Measurements from ENCODE around the gene TTC3. TPM values are rescaled to one million over a fixed set of nuclear protein-coding genes. Genes with fewer than 3 reads are reported as not detected.
A peak's percentile ranks its signal among the peaks of the same experiment; 100 is the strongest.

The TTC3 gene
- total and polyA plus RNA-seq, 10 of the 15 experiments (the other 5 are each of a cell fraction or from before 2014, with no cell fraction given), result 23.1 to 94.9 (median 72.7) TPM

- Histone ChIP-seq H3K4me2 (ENCODE audit: control insufficient read depth, insufficient read depth) (no peak overlapping the region), H3K4me1 (ENCODE audit: control insufficient read depth, insufficient read depth, low read length) (peaks cover 7% of the 10 kb centered on the region), H3K9me3 (replicated peaks; ENCODE audit: control insufficient read depth, insufficient read depth, low read length) (no peaks in the 10 kb centered on the region), H3K79me2 (ENCODE audit: control insufficient read depth, insufficient read depth, low read length) (peaks cover 36% of the 10 kb centered on the region), H3K27ac (ENCODE audit: control insufficient read depth, insufficient read depth) (no peak overlapping the region), H2AFZ (ENCODE audit: control insufficient read depth, low read depth, low read length) (no peak overlapping the region), H4K20me1 (ENCODE audit: control insufficient read depth, insufficient read depth) (no peaks in the 10 kb centered on the region), H3K36me3 (ENCODE audit: control insufficient read depth in 2 of 2, insufficient read depth in 2 of 2, low read length in 1 of 2) (peaks cover 0 to 3% of the 10 kb centered on the region in 2 experiments; a peak in 1 of 4 replicates), H3K9ac (ENCODE audit: control insufficient read depth, insufficient read depth, low read length) (no peak overlapping the region), H3K4me3 (no peak overlapping the region), H3K27me3 (replicated peaks in 1 of 2; ENCODE audit: control insufficient read depth in 2 of 2, insufficient read depth in 2 of 2, low read length in 1 of 2) (no peaks in the 10 kb centered on the region)
- DNase-seq (ENCODE audit: low read depth, low spot score) (no peak), FAIRE-seq (no peak), ATAC-seq (no peak)
- CTCF ChIA-PET, result interaction anchor here (0.9 to 1.4 kb wide), 3 partner anchors 13 to 36 kb away, joined by 3 to 5 read pairs (median 5); no protein-coding TSS in a partner anchor
- RAD21 ChIA-PET (ENCODE audit: unreplicated experiment), result interaction anchor here (1.5 kb wide), 1 partner anchor 13 kb away, joined by 3 read pairs; no protein-coding TSS in a partner anchor
- TF ChIP-seq SIN3A (IDR thresholded peaks at IDR 0.05; ENCODE audit: low read depth, low read length) (no peak), RUNX3 (IDR thresholded peaks at IDR 0.05; ENCODE audit: low read length) (0 out of 2 replicates have a peak, but pooled peaks have one; percentile 12), FOXM1 (IDR thresholded peaks at IDR 0.05; ENCODE audit: low read depth, low read length) (no peak)
- intact Hi-C loops (cut with micrococcal nuclease; ENCODE audit: unreplicated experiment) (no loop called here), in situ Hi-C loops (cut with MboI) (no loop called here)
- SMC1A ChIA-PET (ENCODE audit: uncharacterized antibody, unreplicated experiment), result interaction anchor here (1.1 to 2.1 kb wide), 4 partner anchors 10 to 219 kb away, joined by 3 to 6 read pairs (median 4); no protein-coding TSS in a partner anchor
- no TSS peak for BruUV-seq (replicated peaks)
- POLR2A ChIA-PET, result interaction anchor here (0.9 to 1.5 kb wide), 2 partner anchors 13 to 18 kb away, joined by 3 read pairs; no protein-coding TSS in a partner anchor
- WGBS (ENCODE audit: insufficient coverage, insufficient replicate concordance, low lambda C conversion rate, missing lambda C conversion rate), result 57% methylated on average over 12 of the region's 12 CpGs
Observed at GRCh38 chr21:37244501-37245095, 171.5 kb downstream of the TTC3 start.

GRCh38 chr21:37245151-37245550, 172.1 kb downstream of the TTC3 start:
- Histone ChIP-seq H3K4me1 (ENCODE audit: control insufficient read depth, insufficient read depth, low read length) (peaks cover 7% of the 10 kb centered on the region), H3K27ac (ENCODE audit: control insufficient read depth, insufficient read depth) (no peak overlapping the region), H3K4me2 (ENCODE audit: control insufficient read depth, insufficient read depth) (no peak overlapping the region), H3K9ac (ENCODE audit: control insufficient read depth, insufficient read depth, low read length) (no peak overlapping the region), H2AFZ (ENCODE audit: control insufficient read depth, low read depth, low read length) (no peak overlapping the region), H3K79me2 (ENCODE audit: control insufficient read depth, insufficient read depth, low read length) (peaks cover 41% of the 10 kb centered on the region), H3K36me3 (ENCODE audit: control insufficient read depth in 2 of 2, insufficient read depth in 2 of 2, low read length in 1 of 2) (peaks cover 0 to 3% of the 10 kb centered on the region in 2 experiments; a peak in 1 of 4 replicates), H3K9me3 (replicated peaks; ENCODE audit: control insufficient read depth, insufficient read depth, low read length) (no peaks in the 10 kb centered on the region), H3K27me3 (replicated peaks in 1 of 2; ENCODE audit: control insufficient read depth in 2 of 2, insufficient read depth in 2 of 2, low read length in 1 of 2) (no peaks in the 10 kb centered on the region), H3K4me3 (no peak overlapping the region), H4K20me1 (ENCODE audit: control insufficient read depth, insufficient read depth) (no peaks in the 10 kb centered on the region)
- ChIA-PET SMC1A (ENCODE audit: uncharacterized antibody, unreplicated experiment) (interaction anchor here (0.6 to 2.6 kb wide), 7 partner anchors 10 to 218 kb away, joined by 3 to 18 read pairs (median 3); no protein-coding TSS in a partner anchor), CTCF (interaction anchor here (0.9 to 1.7 kb wide), 4 partner anchors 10 to 37 kb away, joined by 3 to 7 read pairs (median 5); no protein-coding TSS in a partner anchor), POLR2A (interaction anchor here (1.5 kb wide), 1 partner anchor 12 kb away, joined by 3 read pairs; no protein-coding TSS in a partner anchor), RAD21 (ENCODE audit: unreplicated experiment) (interaction anchor here (1.5 kb wide), 1 partner anchor 13 kb away, joined by 3 read pairs; no protein-coding TSS in a partner anchor)
- WGBS (ENCODE audit: insufficient coverage, insufficient replicate concordance, low lambda C conversion rate, missing lambda C conversion rate), result 90% methylated on average over 8 of the region's 8 CpGs
- in situ Hi-C loops (cut with MboI), result no loop called here
- no TSS peak for BruUV-seq (replicated peaks)
- DNase-seq (ENCODE audit: low read depth, low spot score), result no peak
- no peak for ATAC-seq
- FAIRE-seq, result no peak
- intact Hi-C loops (cut with micrococcal nuclease; ENCODE audit: unreplicated experiment), result no loop called here
- TF ChIP-seq IRF4 (IDR thresholded peaks at IDR 0.05; ENCODE audit: low read depth, low read length), result no peak
- TF ChIP-seq LARP7 (IDR thresholded peaks at IDR 0.05), result no peak
- no peak for TF ChIP-seq USF2 (IDR thresholded peaks at IDR 0.05; ENCODE audit: borderline replicate concordance, low read depth, low read length)
- no peak for TF ChIP-seq RFX5 (IDR thresholded peaks at IDR 0.05; ENCODE audit: low read depth, low read length)
- no peak for TF ChIP-seq SUZ12 (IDR thresholded peaks at IDR 0.05; ENCODE audit: unreplicated experiment)
- no peak for TF ChIP-seq ZNF687 (IDR thresholded peaks at IDR 0.05)
- no peak for TF ChIP-seq USF1 (IDR thresholded peaks at IDR 0.05; ENCODE audit: borderline replicate concordance, extremely low read length, insufficient read depth, low read depth, low read length)

Data from GM12878 (cell line).